HG03060 (cell line): Measurements from ENCODE around the gene TRIM50.
"Not testable (repeated sequence)": the region's sequence is repeated elsewhere in the genome, so short reads cannot be mapped to it uniquely, and the experiment has no call there.

Experiments
- ATAC-seq: cut with Tn5 transposase; IDR thresholded peaks from one replicate; pipeline ENCODE4 v1.9.1; 2021; ENCODE audit warnings: low read depth, moderate number of reproducible peaks; ENCODE audit not compliant: unreplicated experiment

TRIM50 gene

GRCh38 chr7:73327922-73328321 is at the start of gene TRIM50, which contains the start of gene FKBP6:
TRIM50 (minus strand) TSS chr7:73328082; CDS start chr7:73324787, 3,295 bp downstream.
FKBP6 (plus strand) TSS chr7:73328161; CDS start chr7:73328429, 268 bp downstream.
- ATAC-seq: not testable (repeated sequence)

- ATAC-seq: no peak
Observed at GRCh38 chr7:73376671-73377412, 49.0 kb upstream of the TRIM50 start.

- not testable (repeated sequence) for ATAC-seq
Observed at GRCh38 chr7:73376262-73376661, 48.4 kb upstream of the TRIM50 start.

GRCh38 chr7:73373741-73374140 is 45.9 kb upstream of the TRIM50 start:
- no peak for ATAC-seq

- no peak for ATAC-seq
Observed at GRCh38 chr7:73369622-73370021, 41.7 kb upstream of the TRIM50 start.

- no peak for ATAC-seq
Observed at GRCh38 chr7:73369009-73369408, 41.1 kb upstream of the TRIM50 start.

GRCh38 chr7:73366990-73367389 is 39.1 kb upstream of the TRIM50 start:
- ATAC-seq: no peak

- no peak for ATAC-seq
Observed at GRCh38 chr7:73366127-73366526, 38.2 kb upstream of the TRIM50 start.

- no peak for ATAC-seq
Observed at GRCh38 chr7:73364006-73364728, 36.3 kb upstream of the TRIM50 start.

GRCh38 chr7:73363225-73364005 is 35.5 kb upstream of the TRIM50 start:
- ATAC-seq: no peak

- ATAC-seq: not testable (repeated sequence)
Observed at GRCh38 chr7:73360590-73360989, 32.7 kb upstream of the TRIM50 start.

GRCh38 chr7:73359746-73360375 is 32.0 kb upstream of the TRIM50 start:
- ATAC-seq: no peak

GRCh38 chr7:73359306-73359705 is 31.4 kb upstream of the TRIM50 start:
- no peak for ATAC-seq

- ATAC-seq: no peak
Observed at GRCh38 chr7:73358590-73359275, 30.9 kb upstream of the TRIM50 start.

GRCh38 chr7:73356159-73356558 is 28.3 kb upstream of the TRIM50 start:
- ATAC-seq: no peak

- no peak for ATAC-seq
Observed at GRCh38 chr7:73354821-73355220, 26.9 kb upstream of the TRIM50 start.

- no peak for ATAC-seq
Observed at GRCh38 chr7:73354196-73354595, 26.3 kb upstream of the TRIM50 start.

- ATAC-seq: no peak
Observed at GRCh38 chr7:73353243-73353642, 25.4 kb upstream of the TRIM50 start.

GRCh38 chr7:73352784-73353183 is 24.9 kb upstream of the TRIM50 start:
- no peak for ATAC-seq
